MM.1S (cell line): ENCODE results near the gene TMEM250.
"Not testable (repeated sequence)": the region's sequence is repeated elsewhere in the genome, so short reads cannot be mapped to it uniquely, and the experiment has no call there.

Experiments
- DNase-seq: peaks from one replicate; pipeline ENCODE4 v3.0.0-alpha.2; 2015
- H2AFZ ChIP-seq: fragments of 300-600 bp; sonication (generic); 2 replicates; pipeline ENCODE4 v1.6.0; 2016; ENCODE audit warnings: antibody characterized with exemption, low read length
- H3F3A ChIP-seq: fragments of 300-600 bp; sonication (generic); 2 replicates; pipeline ENCODE4 v1.6.1; 2016; ENCODE audit warnings: mild to moderate bottlenecking, antibody characterized with exemption, low read length, moderate library complexity, mixed read lengths; ENCODE audit not compliant: insufficient read depth
- H3K27ac ChIP-seq: fragments of 300-600 bp; sonication (generic); 2 replicates; pipeline ENCODE4 v1.5.1; 2016; ENCODE audit warnings: mild to moderate bottlenecking, low read length
- H3K27me3 ChIP-seq: fragments of 300-600 bp; sonication (generic); replicated peaks from 2 replicates; pipeline ENCODE4 v1.6.0; 2016; ENCODE audit warnings: low read length; ENCODE audit not compliant: insufficient read depth
- H3K36me3 ChIP-seq: fragments of 300-600 bp; sonication (generic); replicated peaks from 2 replicates; pipeline ENCODE4 v1.6.1; 2016; ENCODE audit warnings: mild to moderate bottlenecking, low read length, mixed read lengths; ENCODE audit not compliant: insufficient read depth
- H3K4me1 ChIP-seq: fragments of 300-600 bp; sonication (generic); 2 replicates; pipeline ENCODE4 v1.6.1; 2016; ENCODE audit warnings: low read length, mixed read lengths
- H3K4me2 ChIP-seq: fragments of 300-600 bp; sonication (generic); 2 replicates; pipeline ENCODE4 v1.6.0; 2016; ENCODE audit warnings: low read depth, low read length
- H3K4me3 ChIP-seq: fragments of 300-600 bp; sonication (generic); 2 replicates; pipeline ENCODE4 v1.5.1; 2016; ENCODE audit warnings: low read length, mixed read lengths
- H3K79me2 ChIP-seq: fragments of 300-600 bp; sonication (generic); 2 replicates; pipeline ENCODE4 v1.6.1; 2016; ENCODE audit warnings: mixed run types, low read length, mixed read lengths
- H3K9ac ChIP-seq: fragments of 300-600 bp; sonication (generic); 2 replicates; pipeline ENCODE4 v1.6.1; 2016; ENCODE audit warnings: low read length, mixed read lengths
- H3K9me2 ChIP-seq: fragments of 300-600 bp; sonication (generic); replicated peaks from 2 replicates; pipeline ENCODE4 v1.6.1; 2016; ENCODE audit warnings: mild to moderate bottlenecking, low read length, mixed read lengths; ENCODE audit not compliant: insufficient read depth
- H3K9me3 ChIP-seq: fragments of 300-600 bp; sonication (generic); replicated peaks from 2 replicates; pipeline ENCODE4 v1.6.1; 2016; ENCODE audit warnings: mild to moderate bottlenecking, low read length, mixed read lengths; ENCODE audit not compliant: insufficient read depth
- H4K20me1 ChIP-seq: fragments of 300-600 bp; sonication (generic); 2 replicates; pipeline ENCODE4 v1.6.1; 2016; ENCODE audit warnings: mild to moderate bottlenecking, low read length, moderate library complexity, mixed read lengths; ENCODE audit not compliant: insufficient read depth
- EZH2 ChIP-seq: fragments of 300-600 bp; sonication (generic); optimal IDR thresholded peaks from 2 replicates; pipeline ENCODE3; 2017; ENCODE audit warnings: low read depth, mild to moderate bottlenecking, antibody characterized with exemption, low read length, mixed read lengths
- EZH2phosphoT487 ChIP-seq: fragments of 300-600 bp; sonication (generic); IDR thresholded peaks from 2 replicates; pipeline ENCODE4 v1.6.1; 2018; ENCODE audit warnings: antibody characterized with exemption, low read length
- TF ChIP-seq, protein P1 (sequence below): fragments of 300-600 bp; sonication (generic); IDR thresholded peaks from 2 replicates; pipeline ENCODE4 v1.5.1; 2016; ENCODE audit warnings: antibody characterized with exemption, low read length, mixed read lengths

Gene TMEM250

GRCh38 chr9:136151848-136152542, 33.3 kb upstream of the TMEM250 start:
- peaks cover 90% of the 10 kb centered on the region for H3K27me3 ChIP-seq
- no peaks in the 10 kb centered on the region for H4K20me1 ChIP-seq
- H3K4me2 ChIP-seq: no peak overlapping the region
- H3K9me2 ChIP-seq: no peaks in the 10 kb centered on the region
- TF ChIP-seq EZH2 (no peak), EZH2phosphoT487 (no peak)
- TF ChIP-seq, protein P1, sequence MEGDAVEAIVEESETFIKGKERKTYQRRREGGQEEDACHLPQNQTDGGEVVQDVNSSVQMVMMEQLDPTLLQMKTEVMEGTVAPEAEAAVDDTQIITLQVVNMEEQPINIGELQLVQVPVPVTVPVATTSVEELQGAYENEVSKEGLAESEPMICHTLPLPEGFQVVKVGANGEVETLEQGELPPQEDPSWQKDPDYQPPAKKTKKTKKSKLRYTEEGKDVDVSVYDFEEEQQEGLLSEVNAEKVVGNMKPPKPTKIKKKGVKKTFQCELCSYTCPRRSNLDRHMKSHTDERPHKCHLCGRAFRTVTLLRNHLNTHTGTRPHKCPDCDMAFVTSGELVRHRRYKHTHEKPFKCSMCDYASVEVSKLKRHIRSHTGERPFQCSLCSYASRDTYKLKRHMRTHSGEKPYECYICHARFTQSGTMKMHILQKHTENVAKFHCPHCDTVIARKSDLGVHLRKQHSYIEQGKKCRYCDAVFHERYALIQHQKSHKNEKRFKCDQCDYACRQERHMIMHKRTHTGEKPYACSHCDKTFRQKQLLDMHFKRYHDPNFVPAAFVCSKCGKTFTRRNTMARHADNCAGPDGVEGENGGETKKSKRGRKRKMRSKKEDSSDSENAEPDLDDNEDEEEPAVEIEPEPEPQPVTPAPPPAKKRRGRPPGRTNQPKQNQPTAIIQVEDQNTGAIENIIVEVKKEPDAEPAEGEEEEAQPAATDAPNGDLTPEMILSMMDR: no peak
- no peak overlapping the region for H3K27ac ChIP-seq
- H3K9ac ChIP-seq: no peak overlapping the region
- DNase-seq: no peak
- no peaks in the 10 kb centered on the region for H3F3A ChIP-seq
- no peaks in the 10 kb centered on the region for H3K36me3 ChIP-seq
- H3K9me3 ChIP-seq: no peaks in the 10 kb centered on the region
- H3K4me1 ChIP-seq: no peaks in the 10 kb centered on the region
- no peak overlapping the region for H2AFZ ChIP-seq
- H3K4me3 ChIP-seq: no peak overlapping the region
- H3K79me2 ChIP-seq: no peaks in the 10 kb centered on the region

- Histone ChIP-seq H3K9me2 (no peaks in the 10 kb centered on the region), H4K20me1 (no peaks in the 10 kb centered on the region), H3F3A (no peaks in the 10 kb centered on the region), H2AFZ (no peak overlapping the region), H3K36me3 (no peaks in the 10 kb centered on the region), H3K4me2 (no peak overlapping the region), H3K79me2 (no peaks in the 10 kb centered on the region), H3K4me3 (no peak overlapping the region), H3K9ac (no peak overlapping the region), H3K27me3 (peaks cover 90% of the 10 kb centered on the region), H3K4me1 (no peaks in the 10 kb centered on the region), H3K27ac (no peak overlapping the region), H3K9me3 (no peaks in the 10 kb centered on the region)
- no peak for TF ChIP-seq EZH2
- TF ChIP-seq EZH2phosphoT487: no peak
- TF ChIP-seq, protein P1: no peak
- DNase-seq: no peak
Observed at GRCh38 chr9:136151214-136151804, 32.6 kb upstream of the TMEM250 start.

GRCh38 chr9:136150664-136151213, 32.1 kb upstream of the TMEM250 start:
- H3K4me2 ChIP-seq, H3K4me3 ChIP-seq, H4K20me1 ChIP-seq, H3K9ac ChIP-seq, H3F3A ChIP-seq, H3K9me2 ChIP-seq, H3K79me2 ChIP-seq, H3K9me3 ChIP-seq, H3K36me3 ChIP-seq, DNase-seq, H3K27ac ChIP-seq, H3K4me1 ChIP-seq, H2AFZ ChIP-seq: not testable (repeated sequence)
- peaks cover 91% of the 10 kb centered on the region for H3K27me3 ChIP-seq

- Histone ChIP-seq H3K4me2 (no peak overlapping the region), H3K27ac (no peak overlapping the region), H2AFZ (no peak overlapping the region), H3K36me3 (no peaks in the 10 kb centered on the region), H3K9me2 (no peaks in the 10 kb centered on the region), H3K4me1 (no peaks in the 10 kb centered on the region), H3K9ac (no peak overlapping the region), H3K9me3 (no peaks in the 10 kb centered on the region), H3K4me3 (no peak overlapping the region), H3F3A (no peaks in the 10 kb centered on the region), H3K27me3 (peaks cover 91% of the 10 kb centered on the region), H4K20me1 (no peaks in the 10 kb centered on the region), H3K79me2 (no peaks in the 10 kb centered on the region)
- DNase-seq: no peak
- TF ChIP-seq, protein P1: no peak
- TF ChIP-seq EZH2phosphoT487 (no peak), EZH2 (no peak)
Observed at GRCh38 chr9:136149853-136150252, 31.2 kb upstream of the TMEM250 start.
